Stimulated activated CD4-positive, alpha-beta T cell treated with anti-CD3 and anti-CD28 coated beads, TNF-alpha, amount 100 ng/mL, for 48 hours (primary cell): ENCODE results near the gene TM4SF4.

Experiments used
- DNase-seq, 3 donors: peaks; one replicate each; pipeline ENCODE4 v3.0.0-alpha.2; 2020; ENCODE audit warnings: low read depth in 3 of 3

The TM4SF4 gene

DNA sequence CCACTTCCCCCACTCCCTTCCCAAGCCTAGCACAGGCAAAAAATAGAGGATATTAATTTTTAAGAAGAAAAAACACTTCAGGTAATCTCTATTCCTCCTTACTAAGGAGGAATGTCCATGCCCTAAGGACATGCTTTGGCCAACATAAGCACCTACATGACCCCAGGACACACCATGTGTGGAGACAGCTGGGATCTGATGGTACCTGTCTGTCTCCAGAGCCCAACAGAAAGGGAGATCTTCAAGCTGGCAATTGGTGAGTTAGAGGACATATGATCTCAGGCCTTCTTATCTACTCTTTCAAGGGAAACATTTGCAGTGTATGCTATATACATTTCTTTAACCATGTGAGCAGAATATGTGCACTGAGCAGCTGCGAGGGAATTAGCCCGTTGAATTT, 7.0 kb downstream of the TM4SF4 start:
- DNase-seq = no peak

GRCh38 chr3:149486726-149487125, 12.2 kb downstream of the TM4SF4 start:
- DNase-seq = no peak

DNA sequence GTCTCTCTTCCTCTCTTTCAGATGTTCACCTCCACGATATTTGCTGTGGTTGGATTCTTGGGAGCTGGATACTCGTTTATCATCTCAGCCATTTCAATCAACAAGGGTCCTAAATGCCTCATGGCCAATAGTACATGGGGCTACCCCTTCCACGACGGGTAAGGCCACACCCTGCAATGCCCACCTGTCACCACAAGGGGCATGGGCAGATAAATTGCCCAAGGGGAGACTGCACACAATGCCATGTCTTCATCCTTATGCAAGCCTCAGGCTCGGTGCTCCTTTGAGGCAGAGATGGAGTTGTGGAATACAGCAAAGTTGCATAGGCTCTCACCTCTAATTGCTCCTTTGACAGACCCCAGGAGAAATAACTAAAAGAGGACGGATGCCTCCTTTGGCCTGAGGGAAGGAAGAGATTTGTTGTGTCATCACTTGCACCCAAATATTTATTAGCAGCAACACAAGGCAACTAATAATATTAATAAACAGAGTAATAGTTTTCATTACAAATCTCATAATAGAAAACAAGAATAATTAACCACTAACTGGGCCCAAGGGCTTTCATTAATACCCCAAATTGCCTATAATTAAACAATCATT, 13.2 kb downstream of the TM4SF4 start:
- DNase-seq = peak in 2 of 3 donors; percentile 15 to 43

- no peak for DNase-seq
Measured at GRCh38 chr3:149489060-149489690, 14.7 kb downstream of the TM4SF4 start.

GRCh38 chr3:149490260-149490971, 15.9 kb downstream of the TM4SF4 start:
- no peak for DNase-seq

GRCh38 chr3:149493315-149494021, 19.0 kb downstream of the TM4SF4 start:
- DNase-seq = no peak

DNA sequence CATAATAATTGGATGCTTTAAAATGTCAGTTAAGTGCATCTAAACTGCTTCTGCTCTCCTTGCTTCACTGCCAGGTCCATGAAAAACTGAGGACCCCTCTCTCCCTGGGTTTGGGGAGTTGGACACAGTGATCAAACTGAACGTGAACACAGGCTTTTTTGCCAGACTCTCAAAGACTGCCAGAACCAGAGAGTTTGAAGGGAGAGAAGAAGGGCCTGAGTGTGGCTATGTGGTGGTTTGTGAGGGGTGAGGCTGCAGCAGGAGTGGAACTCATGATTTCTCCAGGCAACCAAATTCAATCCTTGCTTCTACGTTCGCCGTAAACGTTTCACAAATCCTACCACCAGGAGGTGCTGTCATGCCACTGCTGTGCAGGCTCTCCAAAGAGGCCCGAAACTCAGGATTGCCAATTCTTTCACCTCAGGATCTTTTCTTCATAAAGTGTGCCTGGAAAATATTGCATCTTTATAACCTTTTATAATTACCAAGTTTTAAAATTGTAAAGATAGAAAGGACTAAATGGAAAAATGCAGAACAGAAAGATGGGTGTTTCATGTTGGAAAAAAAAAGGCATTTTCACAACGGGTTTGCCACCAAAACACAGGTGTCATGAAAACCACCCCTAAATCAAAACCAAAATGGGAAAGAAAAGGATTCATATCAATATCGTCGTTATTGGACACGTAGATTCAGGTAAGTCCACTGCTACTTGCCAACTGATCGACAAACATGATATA, 19.7 kb downstream of the TM4SF4 start:
- DNase-seq = peak in 2 of 3 donors; percentile 13 to 36

DNA sequence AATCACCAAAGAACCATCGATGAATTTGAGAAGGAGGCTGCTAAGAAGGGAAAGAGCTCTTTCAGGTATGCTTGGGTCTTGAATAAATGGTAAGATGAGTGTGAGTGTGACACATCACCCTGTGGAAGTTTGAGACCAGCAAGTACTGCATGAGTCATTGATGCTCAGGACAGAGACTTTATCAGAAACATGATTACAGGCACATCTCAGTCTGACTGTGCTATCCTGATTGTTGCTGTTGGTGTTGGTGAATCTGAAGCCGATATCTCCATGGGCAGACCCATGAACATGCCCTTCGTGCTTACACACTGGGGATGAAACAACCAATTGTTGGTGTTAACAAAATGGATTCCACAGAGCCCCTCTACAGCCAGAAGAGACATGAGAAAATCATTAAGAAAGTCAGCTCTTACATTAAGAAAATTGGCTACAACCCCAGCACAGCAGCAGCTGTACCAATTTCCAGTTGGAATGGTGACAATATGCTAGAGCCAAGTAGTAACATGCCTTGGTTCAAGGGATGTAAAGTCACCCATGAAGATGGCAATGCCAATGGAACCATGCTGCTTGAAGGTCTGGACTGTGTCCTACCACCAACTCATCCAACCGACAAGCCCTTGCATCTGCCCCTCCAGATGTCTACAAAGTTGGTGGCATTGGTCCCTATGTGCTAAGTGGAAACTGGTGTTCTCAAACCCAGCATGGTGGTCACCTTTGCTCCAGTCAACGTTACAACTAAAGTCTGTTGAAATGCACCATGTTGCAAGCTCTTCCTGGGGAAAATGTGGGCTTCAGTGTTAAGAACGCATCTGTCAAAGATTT, 20.5 kb downstream of the TM4SF4 start:
- DNase-seq = no peak

DNA sequence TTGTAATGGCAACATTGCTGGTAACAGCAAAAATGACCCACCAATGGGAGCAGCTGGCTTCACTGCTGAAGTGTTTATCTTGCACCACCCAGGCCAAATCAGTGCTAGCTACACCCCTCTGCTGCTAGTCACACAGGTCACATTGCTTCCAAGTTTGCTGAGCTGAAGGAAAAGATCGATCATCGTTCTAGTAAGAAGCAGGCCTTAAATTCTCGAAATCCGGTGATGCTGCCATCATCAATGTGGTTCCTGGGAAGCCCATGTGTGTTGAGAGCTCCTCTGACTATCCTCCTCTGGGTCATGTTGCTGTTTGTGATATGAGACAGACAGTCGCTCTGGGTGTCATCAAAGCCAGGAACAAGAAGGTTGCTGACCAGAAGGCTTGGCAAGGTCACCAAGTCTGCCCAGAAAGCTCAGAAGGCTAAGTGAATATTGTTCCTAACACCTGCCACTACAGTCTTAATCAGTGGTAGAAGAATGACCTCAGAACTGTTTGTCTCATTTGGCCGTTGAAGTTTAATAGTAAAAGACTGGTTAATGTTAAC, 21.2 kb downstream of the TM4SF4 start:
- no peak for DNase-seq

GRCh38 chr3:149496891-149497290, 22.4 kb downstream of the TM4SF4 start:
- no peak for DNase-seq

DNA sequence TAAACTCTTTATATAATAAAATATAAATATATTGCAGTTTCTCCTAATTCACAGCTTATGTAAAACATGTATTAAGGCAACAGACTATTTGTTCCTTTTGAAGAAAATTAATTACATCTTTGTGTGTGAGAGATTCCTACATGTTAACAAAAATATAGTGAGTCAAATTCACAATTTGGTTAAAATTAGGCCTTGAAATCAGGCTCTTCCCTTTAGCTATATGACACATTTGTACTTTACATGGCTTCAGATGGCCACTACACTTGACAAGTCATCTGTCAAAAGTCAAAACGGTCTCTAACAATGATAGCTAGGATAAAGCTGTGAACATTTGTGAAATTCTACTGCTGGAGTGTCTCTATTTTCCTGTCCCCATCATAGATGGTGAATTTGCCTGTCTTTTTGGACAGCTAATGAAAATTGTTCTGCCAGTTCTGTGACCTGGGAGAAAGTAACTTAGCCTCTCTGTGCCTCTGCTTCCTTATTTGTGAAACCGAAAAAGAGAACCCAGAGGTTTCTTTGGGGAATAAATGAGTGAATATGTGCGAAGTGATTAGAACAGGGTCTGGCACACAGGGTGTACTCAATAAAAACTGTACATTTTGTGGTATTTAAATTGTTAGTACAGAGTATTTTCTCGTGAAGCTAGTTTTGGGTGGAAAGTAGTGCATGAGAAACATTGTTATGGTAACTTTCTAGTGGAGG, 23.6 kb downstream of the TM4SF4 start:
- DNase-seq = no peak

DNA sequence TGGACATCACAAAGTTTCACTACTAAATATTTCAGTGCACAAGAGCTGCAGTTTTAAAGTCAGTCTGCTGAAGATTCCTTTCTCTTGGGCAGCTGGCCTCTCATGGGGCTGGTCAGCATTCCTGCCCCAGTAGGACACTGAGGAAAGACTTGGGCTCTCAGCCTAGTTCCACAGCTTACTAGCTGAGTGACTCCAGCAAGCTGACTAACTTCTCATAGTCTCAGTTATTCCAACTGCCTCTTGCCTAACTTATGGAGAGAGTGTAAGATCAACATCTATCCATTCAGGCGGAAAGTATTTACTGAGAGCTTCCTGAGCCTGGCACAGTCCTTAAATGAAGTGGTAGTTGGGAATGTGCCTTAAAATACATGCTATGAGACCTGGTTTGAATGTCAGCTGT, 27.0 kb downstream of the TM4SF4 start:
- no peak for DNase-seq

- no peak for DNase-seq
Measured at GRCh38 chr3:149502438-149502837, 27.9 kb downstream of the TM4SF4 start.

GRCh38 chr3:149506540-149506939, 32.0 kb downstream of the TM4SF4 start:
- no peak for DNase-seq

- no peak for DNase-seq
Measured at GRCh38 chr3:149506965-149507364, 32.5 kb downstream of the TM4SF4 start.

GRCh38 chr3:149507491-149508324, 33.2 kb downstream of the TM4SF4 start:
- no peak for DNase-seq

- no peak for DNase-seq
Measured at GRCh38 chr3:149509526-149509925, 35.0 kb downstream of the TM4SF4 start.

- no peak for DNase-seq
Measured at GRCh38 chr3:149510480-149510879, 36.0 kb downstream of the TM4SF4 start.

DNA sequence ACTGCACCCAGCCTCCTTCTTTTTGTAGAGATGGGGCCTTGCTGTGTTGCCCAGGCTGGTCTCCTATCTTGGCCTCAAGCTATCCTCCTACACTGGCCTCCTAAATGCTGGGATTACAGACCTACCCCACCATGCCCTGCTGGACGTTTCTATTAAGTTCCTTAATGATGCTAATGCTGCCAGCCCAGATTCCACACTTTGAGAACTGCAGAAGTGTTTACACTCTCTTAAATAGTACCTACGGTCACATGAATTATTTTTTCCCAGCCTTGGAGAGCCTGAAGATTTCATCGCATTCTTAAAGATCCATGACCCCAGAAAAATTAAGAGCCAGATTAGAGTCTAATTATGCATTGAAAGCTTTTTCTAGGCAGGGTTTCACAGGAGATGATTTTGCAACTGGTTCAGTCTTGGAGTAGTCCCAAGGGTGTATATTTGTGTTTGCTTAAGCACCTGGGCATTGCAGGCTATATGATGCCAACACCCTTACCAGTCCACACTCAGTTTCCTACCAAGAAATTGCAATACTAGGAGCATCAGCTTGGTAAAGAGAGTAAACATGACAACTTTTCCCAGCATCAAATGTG, 36.6 kb downstream of the TM4SF4 start:
- DNase-seq = no peak
